RCC 7860 (cell line): ENCODE data around the gene KLHL2.
"Not testable (repeated sequence)": the region's sequence is repeated elsewhere in the genome, so short reads cannot be mapped to it uniquely, and the experiment has no call there.

Experiments
- DNase-seq: peaks from one replicate; pipeline ENCODE4 v3.0.0-alpha.2; 2015; ENCODE audit warnings: low spot score
- FAIRE-seq: peaks from 2 replicates; lab custom pipeline; 2012; peaks lifted over from hg19 to GRCh38; lab: Jason Lieb, UNC

Gene KLHL2

GRCh38 chr4:165284697-165285096 is 77.3 kb downstream of the KLHL2 start:
- not testable (repeated sequence) for FAIRE-seq, DNase-seq

DNA sequence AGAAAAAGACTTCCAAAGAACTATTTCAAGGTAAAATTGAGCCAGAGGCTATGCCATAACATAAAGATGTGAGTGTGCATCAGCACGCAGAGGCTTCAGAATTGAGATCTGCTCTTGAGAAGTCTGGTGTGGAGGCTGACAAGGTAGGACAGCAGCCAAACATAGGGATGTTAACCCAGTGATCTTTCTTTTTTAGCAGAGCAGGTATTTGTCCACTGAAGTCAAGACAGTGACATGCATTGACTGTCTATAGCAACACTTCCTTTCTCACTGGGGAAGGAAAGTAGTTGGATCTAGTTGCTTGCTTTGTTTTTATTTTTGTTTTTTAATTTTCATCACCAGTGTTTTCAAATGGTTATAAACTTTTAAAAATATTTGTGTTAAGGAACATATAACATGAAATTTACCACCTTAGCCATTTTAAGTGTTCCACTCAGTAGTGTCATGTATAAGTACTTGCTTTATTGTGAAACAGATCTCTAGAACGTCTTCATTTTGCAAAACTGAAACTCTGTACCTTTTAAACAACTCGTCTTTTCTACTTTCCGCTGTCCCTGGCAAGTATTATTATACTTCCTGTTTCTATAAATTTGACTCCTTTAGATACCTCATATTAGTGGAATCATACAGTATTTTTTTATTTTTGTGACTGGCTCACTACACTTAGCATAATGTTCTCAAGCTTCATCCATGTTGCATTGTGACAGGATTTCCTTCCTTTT is 79.4 kb downstream of the KLHL2 start:
- not testable (repeated sequence) for DNase-seq, FAIRE-seq

- FAIRE-seq (no peak), DNase-seq (no peak)
Observed at GRCh38 chr4:165288226-165288625, 80.9 kb downstream of the KLHL2 start.

GRCh38 chr4:165288639-165289422 is 81.5 kb downstream of the KLHL2 start:
- DNase-seq (no peak), FAIRE-seq (no peak)

DNA sequence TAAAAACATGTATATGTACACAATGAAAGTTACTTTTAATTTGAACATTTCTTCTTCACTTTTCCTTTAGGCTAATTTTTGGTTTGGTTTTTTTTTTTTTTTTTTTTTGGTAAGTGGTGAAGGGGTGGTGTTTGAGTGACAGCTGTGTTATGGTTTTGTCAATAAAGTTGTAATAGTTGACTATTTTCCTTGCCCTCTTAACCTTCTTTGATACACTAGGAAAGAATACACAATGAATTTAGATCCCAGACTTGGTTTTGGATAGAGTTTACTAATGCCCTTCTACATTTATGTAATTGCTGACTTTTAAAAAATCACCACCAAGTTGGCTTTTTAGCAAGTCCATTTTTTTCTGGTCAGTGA is 82.0 kb downstream of the KLHL2 start:
- no peak for FAIRE-seq

DNA sequence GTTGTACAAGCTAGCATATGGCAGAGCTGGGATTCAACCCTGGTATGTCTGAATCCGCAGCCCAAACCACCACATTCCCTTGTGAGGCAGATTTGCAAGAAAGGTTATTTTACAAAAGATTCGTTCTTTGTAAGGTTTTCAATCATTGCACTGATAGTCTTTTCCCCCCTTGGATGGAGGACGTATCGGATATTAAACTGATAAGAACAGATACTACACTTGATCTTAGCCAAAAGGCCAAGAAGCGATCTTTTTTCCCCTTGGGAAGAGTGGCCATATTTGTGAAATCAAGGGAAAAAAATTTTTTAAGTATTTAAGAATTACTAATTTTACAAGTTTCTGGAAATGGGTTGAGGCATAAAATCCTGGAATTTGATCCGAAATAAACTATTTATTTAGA is 85.7 kb downstream of the KLHL2 start:
- DNase-seq (no peak), FAIRE-seq (no peak)

More for the DNA sequence above, 82.0 kb downstream of the KLHL2 start:
- DNase-seq, result no peak

GRCh38 chr4:165293927-165294649 is 86.7 kb downstream of the KLHL2 start:
- DNase-seq (no peak), FAIRE-seq (no peak)

DNA sequence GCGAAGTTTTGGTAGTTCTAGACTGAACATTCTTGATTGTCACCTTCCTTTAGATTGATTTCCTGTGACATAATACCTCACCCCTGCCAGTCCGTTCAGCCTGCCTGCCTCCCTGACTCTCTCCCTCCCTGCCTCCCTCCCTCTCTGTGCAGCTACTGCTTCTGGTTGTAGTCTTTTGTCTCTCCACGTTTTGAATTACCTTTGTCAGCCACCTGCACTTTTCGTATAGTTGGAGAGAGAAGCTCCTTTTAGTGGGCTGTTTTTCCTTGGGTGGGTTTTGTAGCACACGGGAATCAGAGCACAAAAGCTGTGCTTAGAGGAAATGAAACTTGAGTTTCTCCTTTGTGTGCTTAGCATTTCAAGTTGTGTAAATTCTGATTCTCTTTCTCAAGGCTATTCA is 87.5 kb downstream of the KLHL2 start:
- no peak for FAIRE-seq
- no peak for DNase-seq

DNA sequence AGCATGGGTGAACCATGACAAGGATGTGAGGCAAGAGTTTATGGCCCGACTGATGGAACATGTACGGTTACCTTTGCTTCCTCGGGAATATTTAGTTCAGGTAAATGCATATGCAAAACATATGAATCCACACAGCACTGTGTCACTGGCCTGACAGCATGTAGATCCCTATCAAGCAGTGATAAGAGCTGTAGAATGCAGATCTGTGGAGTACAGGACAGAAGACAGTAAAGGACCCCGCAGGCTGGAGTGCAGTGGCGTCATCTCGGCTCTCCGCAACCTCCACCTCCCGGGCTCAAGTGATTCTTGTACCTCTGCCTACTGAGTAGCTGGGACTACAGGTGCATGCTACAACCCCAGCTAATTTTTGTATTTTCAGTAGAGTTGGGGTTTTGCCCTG is 90.3 kb downstream of the KLHL2 start:
- DNase-seq, result no peak
- no peak for FAIRE-seq

DNA sequence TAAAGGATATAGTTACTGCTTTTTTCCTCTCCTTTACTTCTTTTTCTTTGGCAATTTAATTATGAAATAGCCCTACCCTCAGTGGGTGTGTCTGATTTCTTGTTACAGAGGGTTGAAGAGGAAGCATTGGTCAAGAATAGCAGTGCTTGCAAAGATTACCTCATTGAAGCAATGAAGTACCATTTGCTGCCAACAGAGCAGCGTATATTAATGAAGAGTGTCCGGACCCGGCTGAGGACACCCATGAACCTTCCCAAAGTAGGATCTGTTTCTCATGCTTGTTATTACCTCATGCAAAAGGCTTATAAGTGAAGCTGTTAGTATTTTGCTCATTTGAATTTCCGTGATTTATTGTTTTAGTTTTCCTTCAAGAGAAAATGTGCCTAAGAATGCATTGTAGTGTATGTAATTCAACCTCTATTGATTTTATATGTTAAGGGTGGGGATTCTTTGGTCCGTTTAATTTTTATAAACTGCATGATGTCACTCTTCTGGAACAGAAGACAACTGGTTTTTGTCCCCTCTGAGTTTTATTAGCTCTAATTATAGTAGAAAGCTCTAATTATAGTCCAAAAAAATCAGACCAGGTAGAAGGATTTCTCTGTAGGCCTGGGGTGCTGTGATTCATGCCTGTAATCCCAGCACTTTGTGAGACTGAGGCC is 92.2 kb downstream of the KLHL2 start:
- no peak for DNase-seq
- FAIRE-seq, result no peak

- FAIRE-seq (no peak), DNase-seq (no peak)
Observed at GRCh38 chr4:165301833-165302232, 94.5 kb downstream of the KLHL2 start.

DNA sequence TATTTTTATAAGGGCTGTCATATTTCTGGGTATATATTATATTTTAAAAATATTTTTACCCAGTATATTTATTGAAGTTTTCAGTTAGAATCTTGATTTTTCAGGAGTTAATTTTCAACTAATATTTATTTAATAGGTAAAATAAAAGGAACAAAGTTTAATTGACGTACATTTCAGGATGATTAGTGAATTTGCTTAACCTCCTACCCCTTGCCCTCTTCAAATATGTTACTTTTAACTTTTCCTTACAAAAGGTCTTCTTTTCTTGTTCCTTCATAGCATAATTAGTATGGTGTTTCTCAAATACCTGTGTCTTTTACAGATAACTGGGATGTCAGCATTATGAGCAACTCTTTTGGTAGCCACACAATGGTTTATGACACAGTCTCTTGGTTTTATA is 95.3 kb downstream of the KLHL2 start:
- FAIRE-seq (no peak), DNase-seq (no peak)

GRCh38 chr4:165308166-165308565 is 100.8 kb downstream of the KLHL2 start:
- FAIRE-seq, result no peak
- no peak for DNase-seq

DNA sequence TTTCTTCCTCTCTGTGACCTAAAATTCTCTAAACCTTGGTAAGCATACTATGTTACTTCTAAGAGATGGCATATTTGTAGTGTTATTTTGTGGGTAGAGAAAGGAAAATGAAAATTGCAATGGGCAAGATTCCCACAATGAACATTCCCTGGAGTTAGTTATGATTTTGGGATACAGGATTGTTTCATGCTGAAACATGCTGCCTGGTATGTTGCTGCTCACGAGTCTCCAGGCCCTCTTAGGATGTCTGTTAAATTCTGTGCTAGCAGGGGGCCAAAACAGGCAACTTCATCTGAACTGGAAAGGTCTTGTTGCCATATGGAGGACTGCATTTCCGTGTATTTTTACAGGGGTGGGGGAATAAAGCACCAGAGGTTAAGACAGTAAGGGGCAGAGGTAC is 101.2 kb downstream of the KLHL2 start:
- no peak for DNase-seq

GRCh38 chr4:165309456-165309855 is 102.1 kb downstream of the KLHL2 start:
- DNase-seq, result no peak
- FAIRE-seq, result no peak

More for the DNA sequence above, 101.2 kb downstream of the KLHL2 start:
- no peak for FAIRE-seq

- no peak for FAIRE-seq
- DNase-seq, result no peak
Observed at GRCh38 chr4:165312506-165312905, 105.1 kb downstream of the KLHL2 start.

DNA sequence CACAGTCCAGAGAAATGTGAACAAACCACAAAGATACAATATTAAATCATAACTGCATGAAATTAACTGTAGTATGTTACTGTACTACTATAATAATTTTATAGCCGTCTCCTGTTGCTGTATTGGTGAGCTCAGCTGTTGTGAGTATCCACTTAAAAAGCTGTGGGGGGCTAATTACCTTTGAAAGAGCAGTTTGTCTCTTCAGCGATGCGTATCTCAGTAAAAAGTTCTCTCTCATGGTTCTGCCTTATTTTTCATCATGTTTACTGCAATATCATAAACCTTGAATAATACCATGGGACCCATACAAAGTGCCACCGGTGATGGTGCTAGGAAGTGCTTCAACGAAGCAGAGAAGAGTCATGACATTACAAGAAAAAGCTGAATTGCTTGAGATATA is 111.7 kb downstream of the KLHL2 start:
- FAIRE-seq (no peak), DNase-seq (no peak)

- FAIRE-seq, result no peak
- DNase-seq, result no peak
Observed at GRCh38 chr4:165319509-165319908, 112.1 kb downstream of the KLHL2 start.

- DNase-seq, result no peak
- FAIRE-seq, result no peak
Observed at GRCh38 chr4:165324236-165324917, 117.0 kb downstream of the KLHL2 start.

GRCh38 chr4:165324918-165325304 is 117.5 kb downstream of the KLHL2 start:
- no peak for DNase-seq
- no peak for FAIRE-seq
